CD14-positive monocyte (primary cell): ENCODE data around the gene AGBL1. TPM values are rescaled to one million over a fixed set of nuclear protein-coding genes. Genes with fewer than 3 reads are reported as not detected.

Source experiments
- DNase-seq, 3 donors: peaks; one replicate each; pipeline ENCODE4 v3.0.0-alpha.2; 2011 to 2022
- H2AFZ ChIP-seq: 2 replicates; pipeline ENCODE4 v1.6.0; 2012; ENCODE audit warnings: mild to moderate bottlenecking, low read depth, low read length, inconsistent platforms; ENCODE audit not compliant: insufficient read depth, poor library complexity, severe bottlenecking
- H3K27ac ChIP-seq, 2 donors: 1 replicate in 1 of 2; 2 replicates in 1 of 2; pipeline ENCODE4 v1.5.1; 2012 to 2013; ENCODE audit warnings: low read length in 2 of 2, control low read depth in 1 of 2, inconsistent platforms in 1 of 2, low read depth in 1 of 2, mild to moderate bottlenecking in 1 of 2
- H3K27me3 ChIP-seq, 2 donors: one replicate each; pipeline versions ENCODE4 v1.6.0 to v1.6.1; 2011 to 2013; ENCODE audit warnings: low read length in 2 of 2; ENCODE audit not compliant: control insufficient read depth in 2 of 2, insufficient read depth in 2 of 2
- H3K36me3 ChIP-seq, 2 donors: replicated peaks in 1 of 2; 1 replicate in 1 of 2; 2 replicates in 1 of 2; pipeline versions ENCODE4 v1.5.1 to v1.6.1; 2012 to 2013; ENCODE audit warnings: low read length in 2 of 2, control low read depth in 1 of 2, inconsistent platforms in 1 of 2, mild to moderate bottlenecking in 1 of 2; ENCODE audit not compliant: insufficient read depth in 2 of 2, control insufficient read depth in 1 of 2
- H3K4me1 ChIP-seq, 2 donors: 1 replicate in 1 of 2; 2 replicates in 1 of 2; pipeline versions ENCODE4 v1.5.1 to v1.6.1; 2012 to 2013; ENCODE audit warnings: low read length in 2 of 2, control low read depth in 1 of 2, inconsistent platforms in 1 of 2, mild to moderate bottlenecking in 1 of 2, moderate library complexity in 1 of 2; ENCODE audit not compliant: insufficient read depth in 2 of 2, control insufficient read depth in 1 of 2
- H3K4me2 ChIP-seq: replicated peaks from 2 replicates; pipeline ENCODE3; 2012; ENCODE audit warnings: low read length, moderate library complexity, mild to moderate bottlenecking; ENCODE audit not compliant: poor library complexity, severe bottlenecking; ENCODE audit errors: extremely low read depth
- H3K4me3 ChIP-seq, 3 experiments: fragments of 200-600 bp in 1 of 3; sonication (generic) in 1 of 3; replicated peaks in 1 of 3; 1 replicate in 2 of 3; 2 replicates in 1 of 3; pipeline ENCODE4 v1.5.1; 2011 to 2013; ENCODE audit warnings: low read length in 3 of 3, mild to moderate bottlenecking in 3 of 3, control low read depth in 2 of 3, low read depth in 2 of 3, inconsistent platforms in 1 of 3, moderate library complexity in 1 of 3
- H3K79me2 ChIP-seq: 2 replicates; pipeline ENCODE4 v1.6.0; 2012; ENCODE audit warnings: mild to moderate bottlenecking, control low read depth, inconsistent platforms, low read length, moderate library complexity; ENCODE audit not compliant: insufficient read depth
- H3K9ac ChIP-seq: 2 replicates; pipeline ENCODE4 v1.6.0; 2017; ENCODE audit warnings: low read length, mild to moderate bottlenecking; ENCODE audit not compliant: insufficient read depth, poor library complexity, severe bottlenecking
- H3K9me3 ChIP-seq, 2 donors: replicated peaks in 1 of 2; 1 replicate in 1 of 2; 2 replicates in 1 of 2; pipeline versions ENCODE4 v1.5.1 to v1.6.1; 2012 to 2013; ENCODE audit warnings: low read length in 2 of 2, control low read depth in 1 of 2; ENCODE audit not compliant: control insufficient read depth in 1 of 2, insufficient read depth in 1 of 2
- H4K20me1 ChIP-seq: 2 replicates; pipeline ENCODE4 v1.6.0; 2012; ENCODE audit warnings: mild to moderate bottlenecking, low read length, control low read depth, moderate library complexity; ENCODE audit not compliant: insufficient read depth
- H3K27ac Mint-ChIP-seq, 7 donors: one replicate each; pipeline ENCODE4 v1.8.0; 2020; ENCODE audit warnings: mild to moderate bottlenecking in 7 of 7, mixed read lengths in 7 of 7, moderate library complexity in 6 of 7, inconsistent platforms in 2 of 7
- H3K27me3 Mint-ChIP-seq, 3 donors: one replicate each; pipeline ENCODE4 v1.8.0; 2021 to 2022; ENCODE audit warnings: low read depth in 3 of 3, mild to moderate bottlenecking in 3 of 3, mixed read lengths in 3 of 3, moderate library complexity in 3 of 3, inconsistent platforms in 1 of 3
- H3K36me3 Mint-ChIP-seq, 2 donors: one replicate each; pipeline ENCODE4 v1.8.0; 2020; ENCODE audit warnings: mixed read lengths in 2 of 2, inconsistent platforms in 1 of 2, mild to moderate bottlenecking in 1 of 2
- H3K4me1 Mint-ChIP-seq: one replicate; pipeline ENCODE4 v1.8.0; 2020; ENCODE audit warnings: mild to moderate bottlenecking, mixed read lengths
- H3K4me3 Mint-ChIP-seq, 2 donors: one replicate each; pipeline ENCODE4 v1.8.0; 2020; ENCODE audit warnings: mild to moderate bottlenecking in 2 of 2, mixed read lengths in 2 of 2, moderate library complexity in 1 of 2
- H3K9me3 Mint-ChIP-seq, 7 donors: one replicate each; pipeline ENCODE4 v1.8.0; 2020 to 2022; ENCODE audit warnings: mixed read lengths in 7 of 7, mild to moderate bottlenecking in 6 of 7, moderate library complexity in 6 of 7, inconsistent platforms in 2 of 7
- WGBS: methylation state at CpG from one replicate; pipeline ENCODE4 v1.1.5; 2013; ENCODE audit warnings: missing lambda C conversion rate; ENCODE audit not compliant: insufficient coverage; 5-methylcytosine and 5-hydroxymethylcytosine counted together
- intact Hi-C, 2 donors: fragments of 100-400 bp; cut with micrococcal nuclease; formaldehyde crosslinking; loops; one replicate each; pipeline versions ENCODE4 v1.15.0 to v1.15.1; 2023
- polyA plus RNA-seq, 3 donors: library from polyadenylated mRNA; depleted of rRNA in 1 of 3; unstranded in 2 of 3; stranded (reverse) in 1 of 3; fragments of 300-500 nt in 2 of 3; fragments of >200 nt in 1 of 3; fragmentation: Illumina TruSeq in 2 of 3; gene quantifications; 1 replicate in 2 of 3; 2 replicates in 1 of 3; pipeline ENCODE4 v1.2.3, GENCODE V29; 2012 to 2021
- TF ChIP-seq, protein P1 (sequence below): fragments of 200-600 bp; IDR thresholded peaks from one replicate; pipeline ENCODE4 v1.8.0; 2022; ENCODE audit warnings: antibody characterized with exemption, mild to moderate bottlenecking

The AGBL1 gene
- polyA plus RNA-seq, 3 donors = not detected

- DNase-seq = no peak
- Histone ChIP-seq H2AFZ (no peak overlapping the region), H3K27me3 (no peaks in the 10 kb centered on the region), H3K79me2 (no peaks in the 10 kb centered on the region), H3K4me2 (no peak overlapping the region), H3K36me3 (no peaks in the 10 kb centered on the region), H3K4me3 (no peak overlapping the region), H3K27ac (no peak overlapping the region), H3K9ac (no peak overlapping the region), H4K20me1 (no peaks in the 10 kb centered on the region), H3K4me1 (no peaks in the 10 kb centered on the region), H3K9me3 (no peaks in the 10 kb centered on the region)
- Mint-ChIP-seq H3K9me3 (peaks cover 0 to 2% (median 0%) of the 10 kb centered on the region in 7 donors), H3K27me3 (no peaks in the 10 kb centered on the region), H3K4me1 (no peaks in the 10 kb centered on the region), H3K36me3 (no peaks in the 10 kb centered on the region), H3K27ac (peak overlapping the region in 1 of 7 donors; percentile 79), H3K4me3 (no peak overlapping the region)
- intact Hi-C loops = no loop called here
- 100% methylated on average over 1 of the region's 6 CpGs for whole genome bisulfite sequencing
- TF ChIP-seq, protein P1, sequence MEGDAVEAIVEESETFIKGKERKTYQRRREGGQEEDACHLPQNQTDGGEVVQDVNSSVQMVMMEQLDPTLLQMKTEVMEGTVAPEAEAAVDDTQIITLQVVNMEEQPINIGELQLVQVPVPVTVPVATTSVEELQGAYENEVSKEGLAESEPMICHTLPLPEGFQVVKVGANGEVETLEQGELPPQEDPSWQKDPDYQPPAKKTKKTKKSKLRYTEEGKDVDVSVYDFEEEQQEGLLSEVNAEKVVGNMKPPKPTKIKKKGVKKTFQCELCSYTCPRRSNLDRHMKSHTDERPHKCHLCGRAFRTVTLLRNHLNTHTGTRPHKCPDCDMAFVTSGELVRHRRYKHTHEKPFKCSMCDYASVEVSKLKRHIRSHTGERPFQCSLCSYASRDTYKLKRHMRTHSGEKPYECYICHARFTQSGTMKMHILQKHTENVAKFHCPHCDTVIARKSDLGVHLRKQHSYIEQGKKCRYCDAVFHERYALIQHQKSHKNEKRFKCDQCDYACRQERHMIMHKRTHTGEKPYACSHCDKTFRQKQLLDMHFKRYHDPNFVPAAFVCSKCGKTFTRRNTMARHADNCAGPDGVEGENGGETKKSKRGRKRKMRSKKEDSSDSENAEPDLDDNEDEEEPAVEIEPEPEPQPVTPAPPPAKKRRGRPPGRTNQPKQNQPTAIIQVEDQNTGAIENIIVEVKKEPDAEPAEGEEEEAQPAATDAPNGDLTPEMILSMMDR = no peak
Measured at GRCh38 chr15:86384186-86384585, 304.5 kb downstream of the AGBL1 start.

DNA sequence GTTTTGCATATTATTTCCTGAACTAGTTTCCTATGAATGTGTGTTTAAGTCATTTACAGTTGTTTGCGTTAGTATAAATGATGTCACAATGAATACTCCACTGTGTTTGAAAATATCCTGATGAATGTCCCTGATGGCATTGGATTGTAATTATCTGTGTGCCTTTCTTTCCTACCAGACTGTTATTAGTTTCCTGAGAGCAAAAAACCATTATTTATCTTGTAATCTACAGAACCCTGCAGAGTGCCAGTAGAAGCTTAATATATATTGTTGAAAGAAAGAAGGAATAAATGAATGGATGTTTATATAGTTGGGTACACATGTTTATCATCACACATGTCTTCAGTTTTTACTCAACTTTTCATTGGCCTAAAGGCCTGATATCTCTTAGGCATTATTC lies 312.6 kb downstream of the AGBL1 start:
- Mint-ChIP-seq H3K4me3 (no peak overlapping the region), H3K27ac (no peak overlapping the region), H3K27me3 (no peaks in the 10 kb centered on the region), H3K36me3 (no peaks in the 10 kb centered on the region), H3K9me3 (peaks cover 0 to 6% (median 0%) of the 10 kb centered on the region in 7 donors), H3K4me1 (no peaks in the 10 kb centered on the region)
- no peaks in the 10 kb centered on the region for H3K27me3 ChIP-seq
- H3K36me3 ChIP-seq = no peaks in the 10 kb centered on the region
- H4K20me1 ChIP-seq = no peaks in the 10 kb centered on the region
- H3K9ac ChIP-seq = no peak overlapping the region
- H3K9me3 ChIP-seq = peaks cover 0 to under 1% of the 10 kb centered on the region in 2 donors
- TF ChIP-seq, protein P1 = no peak
- no peak overlapping the region for H2AFZ ChIP-seq
- intact Hi-C loops = no loop called here
- DNase-seq = no peak
- H3K4me3 ChIP-seq = no peak overlapping the region
- H3K79me2 ChIP-seq = no peaks in the 10 kb centered on the region
- no peak overlapping the region for H3K4me2 ChIP-seq
- WGBS = no CpG with 5 or more reads among the region's 1 CpG
- no peak overlapping the region for H3K27ac ChIP-seq
- H3K4me1 ChIP-seq = no peaks in the 10 kb centered on the region
